ENCODE measurements around the gene MRPL14. TPM values are rescaled to one million over a fixed set of nuclear protein-coding genes. Genes with fewer than 3 reads are reported as not detected.

MRPL14 gene
- total and polyA plus RNA-seq, 2 of the 4 experiments (the other 2 are of a cell fraction), result 43.7 to 87.9 TPM

DNA sequence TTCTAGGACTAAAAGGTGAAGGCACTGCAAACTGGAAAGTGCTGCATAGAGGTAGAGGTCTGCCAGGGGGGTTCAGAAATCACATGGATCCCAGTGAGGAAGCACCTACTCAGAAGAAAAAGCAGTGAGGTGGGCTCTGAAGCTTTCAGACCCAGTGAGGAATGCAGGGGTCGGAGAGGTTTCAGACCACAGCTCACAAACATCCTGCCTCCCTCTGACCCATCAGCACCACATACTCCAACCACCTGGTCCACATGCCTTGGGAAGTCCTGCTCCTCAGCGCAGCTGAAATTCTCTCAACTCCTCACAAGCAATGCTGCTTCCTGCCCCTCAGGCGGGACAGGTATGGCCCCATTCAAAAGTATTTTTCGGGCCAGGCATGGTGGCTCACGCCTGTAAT lies 20.2 kb downstream of the MRPL14 start:
- Histone ChIP-seq H4K91ac (ENCODE audit: insufficient read depth, low read depth, low read length) (no peak overlapping the region), H3K27ac (ENCODE audit: insufficient read depth, low read length) (no peak overlapping the region; the same call in 1 of the 2 replicates), H2AFZ (replicated peaks; ENCODE audit: low read length, poor library complexity) (no peak overlapping the region), H3K9ac (ENCODE audit: low read depth, low read length) (no peak overlapping the region), H3K9me1 (ENCODE audit: insufficient read depth, low read length) (peaks cover 27% of the 10 kb centered on the region; the same call in 1 of the 2 replicates), H2BK15ac (ENCODE audit: low read depth, low read length) (no peak overlapping the region), H2AK9ac (replicated peaks; ENCODE audit: low read depth, low read length, poor library complexity) (peak overlapping the region; percentile 57), H3K56ac (ENCODE audit: extremely low read depth, insufficient read depth, low read length) (no peak overlapping the region), H2BK5ac (ENCODE audit: low read depth, low read length, poor library complexity, severe bottlenecking) (no peak overlapping the region), H2BK120ac (ENCODE audit: low read depth, low read length) (no peak overlapping the region), H2BK20ac (ENCODE audit: low read depth, low read length) (no peak overlapping the region), H2AK5ac (ENCODE audit: low read depth, low read length) (no peak overlapping the region), H3K23ac (ENCODE audit: low read depth, low read length) (no peak overlapping the region), H3K27me3 (ENCODE audit: control insufficient read depth, insufficient read depth, low read length) (no peaks in the 10 kb centered on the region), H3K4me1 (ENCODE audit: control insufficient read depth, insufficient read depth, low read length) (peaks cover 14% of the 10 kb centered on the region), H3K79me1 (ENCODE audit: low read depth in 1 of 2, low read length in 2 of 2) (peaks cover 36 to 64% of the 10 kb centered on the region in 2 experiments), H3K4ac (ENCODE audit: low read depth, low read length) (no peak overlapping the region), H3K18ac (ENCODE audit: low read depth, low read length) (no peak overlapping the region), H4K8ac (ENCODE audit: low read depth in 2 of 2, low read length in 2 of 2) (no peak overlapping the region), H3K4me2 (ENCODE audit: low read depth, low read length) (no peak overlapping the region), H3K14ac (replicated peaks; ENCODE audit: low read depth, low read length) (no peak overlapping the region), H4K5ac (ENCODE audit: low read depth, low read length) (0 out of 2 replicates have a peak overlapping the region, but pooled peaks have one; percentile 20), H3K36me3 (ENCODE audit: control insufficient read depth, insufficient read depth, low read length) (peaks cover 50% of the 10 kb centered on the region), H3K9me3 (ENCODE audit: control insufficient read depth, insufficient read depth, low read length) (no peaks in the 10 kb centered on the region), H4K20me1 (ENCODE audit: insufficient read depth, low read length) (peaks cover 43% of the 10 kb centered on the region), H3K4me3 (ENCODE audit: insufficient read depth, low read depth, low read length) (no peak overlapping the region)
- BruUV-seq (replicated peaks), result no TSS peak
- DNase-seq (peak; percentile 33), ATAC-seq (ENCODE audit: low read depth) (no peak)
- ChIA-PET CTCF (no interaction called here), POLR2A (ENCODE audit: unreplicated experiment) (no interaction called here)
- dilution Hi-C loops (cut with HindIII; ENCODE audit: low sequenced_read_pairs, unreplicated experiment) (no loop called here), in situ Hi-C loops (cut with MboI; ENCODE audit: low sequenced_read_pairs) (loop anchor here (5.0 kb wide), 1 partner anchor 130 kb away; no protein-coding TSS in a partner anchor), intact Hi-C loops (cut with micrococcal nuclease) (no loop called here)
- 100% methylated on average over 1 of the region's 5 CpGs; no CpG with 5 or more reads in 1 of the 2 experiments for WGBS, 2 experiments (ENCODE audit: extremely low coverage in 2 of 2, insufficient read length in 1 of 2)
- TF ChIP-seq POLR2A (IDR thresholded peaks at IDR 0.05; ENCODE audit: low read depth, low read length) (no peak), RCOR1 (IDR thresholded peaks at IDR 0.05; ENCODE audit: insufficient replicate concordance, low read length) (no peak), BHLHE40 (IDR thresholded peaks at IDR 0.05; ENCODE audit: low read depth, low read length) (no peak), CEBPB (IDR thresholded peaks at IDR 0.05; ENCODE audit: low read depth, low read length) (no peak), FOS (IDR thresholded peaks at IDR 0.05; ENCODE audit: low read depth, low read length) (no peak), MAFK (IDR thresholded peaks at IDR 0.05; ENCODE audit: low read depth, low read length) (no peak)
- TF ChIP-seq, protein P1, sequence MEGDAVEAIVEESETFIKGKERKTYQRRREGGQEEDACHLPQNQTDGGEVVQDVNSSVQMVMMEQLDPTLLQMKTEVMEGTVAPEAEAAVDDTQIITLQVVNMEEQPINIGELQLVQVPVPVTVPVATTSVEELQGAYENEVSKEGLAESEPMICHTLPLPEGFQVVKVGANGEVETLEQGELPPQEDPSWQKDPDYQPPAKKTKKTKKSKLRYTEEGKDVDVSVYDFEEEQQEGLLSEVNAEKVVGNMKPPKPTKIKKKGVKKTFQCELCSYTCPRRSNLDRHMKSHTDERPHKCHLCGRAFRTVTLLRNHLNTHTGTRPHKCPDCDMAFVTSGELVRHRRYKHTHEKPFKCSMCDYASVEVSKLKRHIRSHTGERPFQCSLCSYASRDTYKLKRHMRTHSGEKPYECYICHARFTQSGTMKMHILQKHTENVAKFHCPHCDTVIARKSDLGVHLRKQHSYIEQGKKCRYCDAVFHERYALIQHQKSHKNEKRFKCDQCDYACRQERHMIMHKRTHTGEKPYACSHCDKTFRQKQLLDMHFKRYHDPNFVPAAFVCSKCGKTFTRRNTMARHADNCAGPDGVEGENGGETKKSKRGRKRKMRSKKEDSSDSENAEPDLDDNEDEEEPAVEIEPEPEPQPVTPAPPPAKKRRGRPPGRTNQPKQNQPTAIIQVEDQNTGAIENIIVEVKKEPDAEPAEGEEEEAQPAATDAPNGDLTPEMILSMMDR (conservative IDR thresholded peaks at IDR 0.05; ENCODE audit: low read depth, low read length), result no peak
- TF ChIP-seq, protein P2, sequence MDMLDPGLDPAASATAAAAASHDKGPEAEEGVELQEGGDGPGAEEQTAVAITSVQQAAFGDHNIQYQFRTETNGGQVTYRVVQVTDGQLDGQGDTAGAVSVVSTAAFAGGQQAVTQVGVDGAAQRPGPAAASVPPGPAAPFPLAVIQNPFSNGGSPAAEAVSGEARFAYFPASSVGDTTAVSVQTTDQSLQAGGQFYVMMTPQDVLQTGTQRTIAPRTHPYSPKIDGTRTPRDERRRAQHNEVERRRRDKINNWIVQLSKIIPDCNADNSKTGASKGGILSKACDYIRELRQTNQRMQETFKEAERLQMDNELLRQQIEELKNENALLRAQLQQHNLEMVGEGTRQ (IDR thresholded peaks at IDR 0.05; ENCODE audit: low read depth, low read length), result no peak

Measured in IMR-90 (cell line).